MM.1S (cell line): ENCODE data around the gene HNRNPR.

Experiments
- DNase-seq: peaks from one replicate; pipeline ENCODE4 v3.0.0-alpha.2; 2015
- H2AFZ ChIP-seq: fragments of 300-600 bp; sonication (generic); 2 replicates; pipeline ENCODE4 v1.6.0; 2016; ENCODE audit warnings: antibody characterized with exemption, low read length
- H3F3A ChIP-seq: fragments of 300-600 bp; sonication (generic); 2 replicates; pipeline ENCODE4 v1.6.1; 2016; ENCODE audit warnings: mild to moderate bottlenecking, antibody characterized with exemption, low read length, moderate library complexity, mixed read lengths; ENCODE audit not compliant: insufficient read depth
- H3K27ac ChIP-seq: fragments of 300-600 bp; sonication (generic); 2 replicates; pipeline ENCODE4 v1.5.1; 2016; ENCODE audit warnings: mild to moderate bottlenecking, low read length
- H3K27me3 ChIP-seq: fragments of 300-600 bp; sonication (generic); replicated peaks from 2 replicates; pipeline ENCODE4 v1.6.0; 2016; ENCODE audit warnings: low read length; ENCODE audit not compliant: insufficient read depth
- H3K36me3 ChIP-seq: fragments of 300-600 bp; sonication (generic); replicated peaks from 2 replicates; pipeline ENCODE4 v1.6.1; 2016; ENCODE audit warnings: mild to moderate bottlenecking, low read length, mixed read lengths; ENCODE audit not compliant: insufficient read depth
- H3K4me1 ChIP-seq: fragments of 300-600 bp; sonication (generic); 2 replicates; pipeline ENCODE4 v1.6.1; 2016; ENCODE audit warnings: low read length, mixed read lengths
- H3K4me2 ChIP-seq: fragments of 300-600 bp; sonication (generic); 2 replicates; pipeline ENCODE4 v1.6.0; 2016; ENCODE audit warnings: low read depth, low read length
- H3K4me3 ChIP-seq: fragments of 300-600 bp; sonication (generic); 2 replicates; pipeline ENCODE4 v1.5.1; 2016; ENCODE audit warnings: low read length, mixed read lengths
- H3K79me2 ChIP-seq: fragments of 300-600 bp; sonication (generic); 2 replicates; pipeline ENCODE4 v1.6.1; 2016; ENCODE audit warnings: mixed run types, low read length, mixed read lengths
- H3K9ac ChIP-seq: fragments of 300-600 bp; sonication (generic); 2 replicates; pipeline ENCODE4 v1.6.1; 2016; ENCODE audit warnings: low read length, mixed read lengths
- H3K9me2 ChIP-seq: fragments of 300-600 bp; sonication (generic); replicated peaks from 2 replicates; pipeline ENCODE4 v1.6.1; 2016; ENCODE audit warnings: mild to moderate bottlenecking, low read length, mixed read lengths; ENCODE audit not compliant: insufficient read depth
- H3K9me3 ChIP-seq: fragments of 300-600 bp; sonication (generic); replicated peaks from 2 replicates; pipeline ENCODE4 v1.6.1; 2016; ENCODE audit warnings: mild to moderate bottlenecking, low read length, mixed read lengths; ENCODE audit not compliant: insufficient read depth
- H4K20me1 ChIP-seq: fragments of 300-600 bp; sonication (generic); 2 replicates; pipeline ENCODE4 v1.6.1; 2016; ENCODE audit warnings: mild to moderate bottlenecking, low read length, moderate library complexity, mixed read lengths; ENCODE audit not compliant: insufficient read depth
- EZH2 ChIP-seq: fragments of 300-600 bp; sonication (generic); optimal IDR thresholded peaks from 2 replicates; pipeline ENCODE3; 2017; ENCODE audit warnings: low read depth, mild to moderate bottlenecking, antibody characterized with exemption, low read length, mixed read lengths
- EZH2phosphoT487 ChIP-seq: fragments of 300-600 bp; sonication (generic); IDR thresholded peaks from 2 replicates; pipeline ENCODE4 v1.6.1; 2018; ENCODE audit warnings: antibody characterized with exemption, low read length
- TF ChIP-seq, protein P1 (sequence below): fragments of 300-600 bp; sonication (generic); IDR thresholded peaks from 2 replicates; pipeline ENCODE4 v1.5.1; 2016; ENCODE audit warnings: antibody characterized with exemption, low read length, mixed read lengths

Gene HNRNPR

DNA sequence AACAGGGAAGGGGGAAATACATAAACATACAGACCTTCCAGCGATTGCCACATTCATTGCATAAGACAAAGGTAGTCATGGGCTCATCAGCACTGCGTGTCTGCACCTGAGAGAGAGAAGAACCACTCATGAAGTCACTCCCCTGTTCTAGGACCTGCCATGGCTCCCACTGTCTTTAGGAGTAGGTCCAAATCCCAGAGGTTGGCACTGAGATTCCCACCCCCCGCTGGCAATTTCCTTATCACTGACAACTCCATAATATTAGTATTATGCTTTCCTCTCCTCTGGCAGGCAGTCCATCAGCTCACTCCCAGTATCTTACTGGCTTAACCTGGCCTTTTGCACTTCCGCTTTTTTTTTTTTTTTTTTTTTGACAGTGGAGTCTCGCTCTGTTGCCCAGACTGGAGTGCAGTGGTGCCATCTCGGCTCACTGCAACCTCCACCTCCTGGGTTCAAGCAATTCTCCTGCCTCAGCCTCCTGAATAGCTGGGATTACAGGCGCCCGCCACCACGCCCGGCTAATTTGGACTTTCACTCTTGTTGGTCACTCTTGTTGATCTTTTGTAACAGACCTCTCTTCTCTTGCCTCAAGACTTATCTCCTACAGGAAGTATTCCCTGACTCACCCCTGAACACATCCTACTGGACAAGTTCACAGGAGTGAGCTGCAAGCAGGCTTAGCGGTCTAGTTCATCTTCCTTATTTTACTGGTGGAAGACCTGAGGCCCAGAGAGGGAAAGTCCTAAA lies 40.4 kb upstream of the HNRNPR start:
- TF ChIP-seq EZH2phosphoT487: no peak
- TF ChIP-seq, protein P1, sequence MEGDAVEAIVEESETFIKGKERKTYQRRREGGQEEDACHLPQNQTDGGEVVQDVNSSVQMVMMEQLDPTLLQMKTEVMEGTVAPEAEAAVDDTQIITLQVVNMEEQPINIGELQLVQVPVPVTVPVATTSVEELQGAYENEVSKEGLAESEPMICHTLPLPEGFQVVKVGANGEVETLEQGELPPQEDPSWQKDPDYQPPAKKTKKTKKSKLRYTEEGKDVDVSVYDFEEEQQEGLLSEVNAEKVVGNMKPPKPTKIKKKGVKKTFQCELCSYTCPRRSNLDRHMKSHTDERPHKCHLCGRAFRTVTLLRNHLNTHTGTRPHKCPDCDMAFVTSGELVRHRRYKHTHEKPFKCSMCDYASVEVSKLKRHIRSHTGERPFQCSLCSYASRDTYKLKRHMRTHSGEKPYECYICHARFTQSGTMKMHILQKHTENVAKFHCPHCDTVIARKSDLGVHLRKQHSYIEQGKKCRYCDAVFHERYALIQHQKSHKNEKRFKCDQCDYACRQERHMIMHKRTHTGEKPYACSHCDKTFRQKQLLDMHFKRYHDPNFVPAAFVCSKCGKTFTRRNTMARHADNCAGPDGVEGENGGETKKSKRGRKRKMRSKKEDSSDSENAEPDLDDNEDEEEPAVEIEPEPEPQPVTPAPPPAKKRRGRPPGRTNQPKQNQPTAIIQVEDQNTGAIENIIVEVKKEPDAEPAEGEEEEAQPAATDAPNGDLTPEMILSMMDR: no peak
- Histone ChIP-seq H3F3A (no peaks in the 10 kb centered on the region), H3K9ac (no peak overlapping the region), H4K20me1 (no peaks in the 10 kb centered on the region), H2AFZ (no peak overlapping the region), H3K36me3 (no peaks in the 10 kb centered on the region), H3K9me3 (no peaks in the 10 kb centered on the region), H3K4me1 (no peaks in the 10 kb centered on the region), H3K27me3 (no peaks in the 10 kb centered on the region), H3K27ac (no peak overlapping the region), H3K4me2 (no peak overlapping the region), H3K9me2 (no peaks in the 10 kb centered on the region), H3K4me3 (no peak overlapping the region), H3K79me2 (no peaks in the 10 kb centered on the region)
- DNase-seq: no peak

DNA sequence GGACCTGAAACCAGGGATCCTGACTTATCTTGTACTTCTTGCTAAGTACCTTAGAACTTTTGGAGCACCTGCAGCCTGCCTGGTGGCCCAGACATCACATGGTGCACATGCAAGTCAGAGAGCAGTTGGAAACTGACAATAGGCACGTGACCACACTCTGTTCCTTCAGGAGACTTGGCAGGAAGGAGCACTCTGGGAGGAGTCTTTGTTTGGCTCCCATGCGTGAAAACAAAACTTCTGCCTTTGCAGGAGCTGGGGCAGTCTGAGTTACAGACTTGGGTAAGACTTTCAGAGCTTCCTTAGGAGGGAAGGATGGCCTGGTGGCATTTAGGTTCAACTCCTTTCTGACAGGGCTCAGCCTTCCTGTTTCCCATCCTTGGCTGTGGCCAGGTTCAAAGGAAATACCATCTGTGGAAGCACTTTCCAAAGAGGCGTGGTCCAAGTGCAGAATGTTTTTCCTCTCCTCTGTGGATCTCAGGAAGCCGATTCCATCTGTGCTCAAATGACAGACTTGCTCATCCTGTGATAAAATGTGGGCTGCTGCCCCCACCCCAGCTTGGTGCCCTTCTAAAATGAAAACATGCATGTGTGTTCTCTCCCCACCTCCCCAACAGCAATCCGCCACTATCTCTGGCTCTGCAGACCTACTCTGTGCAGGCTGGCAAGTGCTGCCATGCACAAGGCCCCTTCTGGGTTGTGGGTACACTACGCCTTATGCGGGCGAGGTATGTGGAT lies 39.7 kb upstream of the HNRNPR start:
- Histone ChIP-seq H3K27me3 (no peaks in the 10 kb centered on the region), H4K20me1 (no peaks in the 10 kb centered on the region)

GRCh38 chr1:23381233-23381885 lies 37.3 kb upstream of the HNRNPR start:
- Histone ChIP-seq H3K4me2 (no peak overlapping the region), H3K9ac (no peak overlapping the region), H3K27ac (no peak overlapping the region), H3F3A (no peaks in the 10 kb centered on the region), H3K4me1 (no peaks in the 10 kb centered on the region), H4K20me1 (no peaks in the 10 kb centered on the region), H2AFZ (no peak overlapping the region), H3K9me3 (no peaks in the 10 kb centered on the region), H3K79me2 (no peaks in the 10 kb centered on the region), H3K36me3 (no peaks in the 10 kb centered on the region), H3K9me2 (no peaks in the 10 kb centered on the region), H3K4me3 (no peak overlapping the region), H3K27me3 (no peaks in the 10 kb centered on the region)
- no peak for DNase-seq
- TF ChIP-seq EZH2 (no peak), EZH2phosphoT487 (no peak)

More for the DNA sequence above, 39.7 kb upstream of the HNRNPR start:
- Histone ChIP-seq H3K36me3 (no peaks in the 10 kb centered on the region), H3K27ac (no peak overlapping the region), H3K79me2 (no peaks in the 10 kb centered on the region), H3K4me3 (no peak overlapping the region), H3K9ac (no peak overlapping the region), H3K9me3 (no peaks in the 10 kb centered on the region), H2AFZ (no peak overlapping the region), H3K4me2 (no peak overlapping the region), H3K9me2 (no peaks in the 10 kb centered on the region), H3F3A (no peaks in the 10 kb centered on the region), H3K4me1 (no peaks in the 10 kb centered on the region)
- no peak for DNase-seq
- TF ChIP-seq, protein P1: no peak
- TF ChIP-seq EZH2: no peak
- TF ChIP-seq EZH2phosphoT487: no peak
